ENCODE results near the gene RIC8B.

RIC8B gene

DNA sequence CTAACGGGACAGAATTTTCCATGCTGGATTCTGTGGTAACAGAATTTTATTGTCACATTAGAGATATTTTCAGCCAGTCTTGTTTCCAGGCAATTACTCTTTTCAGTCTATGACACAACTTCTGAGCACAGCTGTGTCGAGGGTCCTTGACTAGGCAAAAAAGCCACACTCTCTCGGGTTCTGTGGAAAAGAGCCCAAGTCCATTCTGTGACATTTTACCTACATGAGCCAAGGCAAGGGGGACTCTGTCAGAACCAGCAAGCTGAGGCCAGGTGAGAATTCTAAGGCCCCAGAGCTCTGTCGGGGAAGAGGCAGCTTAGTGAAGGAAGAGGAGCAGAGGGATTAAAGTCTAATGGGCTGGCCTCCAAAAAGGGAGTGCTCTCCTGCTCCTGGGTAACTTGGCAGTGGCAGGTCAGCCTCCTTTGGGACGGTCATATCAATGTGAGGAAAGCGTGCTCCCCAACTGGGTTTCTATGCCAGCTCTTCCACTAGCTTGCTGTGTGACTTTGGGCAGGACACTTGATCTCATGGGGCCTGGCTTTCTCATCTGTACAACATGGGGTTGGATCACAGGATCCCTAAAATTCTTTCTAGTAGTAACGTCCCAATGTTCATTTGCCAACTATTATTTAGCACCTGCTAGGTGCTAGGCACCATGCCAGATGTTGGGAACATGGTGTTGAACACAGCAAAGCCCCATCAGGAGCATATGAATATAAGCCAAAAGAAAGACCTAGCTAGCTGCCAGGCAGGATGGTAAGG, 16.0 kb upstream of the RIC8B start:
- DNase-seq: no peak

DNA sequence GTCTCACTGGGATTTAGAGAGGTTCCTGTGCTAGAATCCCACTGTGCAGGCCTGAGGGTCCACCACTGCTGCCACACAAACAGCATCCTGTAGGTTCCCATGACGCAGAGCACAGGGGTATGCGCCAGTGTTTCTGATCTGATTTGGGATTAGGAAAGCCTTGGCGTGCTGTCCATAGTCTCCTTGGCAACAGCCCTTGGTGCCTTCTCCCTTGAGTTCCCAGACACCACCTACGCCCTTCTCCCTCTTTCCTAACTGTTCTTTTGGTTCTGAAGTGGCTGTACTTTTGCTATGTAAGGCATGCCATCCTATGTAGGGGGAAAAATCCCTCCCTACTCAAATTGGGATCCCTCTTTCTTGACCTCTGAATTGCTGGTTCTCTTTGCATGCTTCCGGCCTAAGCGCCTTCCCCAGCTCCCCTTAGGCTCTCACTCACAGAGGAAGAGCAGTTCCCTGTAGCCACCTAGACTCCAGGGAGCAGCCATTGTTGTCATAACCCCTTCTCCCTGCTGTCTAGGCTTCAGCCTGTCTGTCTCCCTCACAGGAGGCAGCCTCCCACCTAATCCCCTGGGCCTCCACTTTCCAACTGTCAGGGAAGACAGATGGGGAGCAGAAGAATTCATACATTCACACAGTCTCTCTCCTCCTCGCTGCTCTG, 14.8 kb upstream of the RIC8B start:
- DNase-seq: no peak

DNA sequence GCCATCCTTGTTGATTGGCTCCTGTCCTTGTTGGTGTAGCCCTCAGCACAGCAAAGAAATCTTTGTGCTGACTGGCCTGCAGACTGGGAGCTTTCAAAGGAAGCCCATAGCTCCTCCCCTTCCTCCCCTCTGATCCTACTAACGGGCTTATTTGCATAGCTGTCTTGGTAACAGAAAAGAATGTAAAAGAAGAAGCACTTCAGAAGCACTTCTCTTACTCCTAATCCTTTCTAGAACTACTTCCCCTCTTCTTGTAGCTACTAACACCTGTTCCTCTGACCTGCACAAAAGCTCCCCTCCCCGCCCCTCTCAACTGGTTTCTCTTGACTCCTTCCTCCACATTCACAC, 14.3 kb upstream of the RIC8B start:
- peak in 1 of 4 experiments; percentile 5 for DNase-seq

DNA sequence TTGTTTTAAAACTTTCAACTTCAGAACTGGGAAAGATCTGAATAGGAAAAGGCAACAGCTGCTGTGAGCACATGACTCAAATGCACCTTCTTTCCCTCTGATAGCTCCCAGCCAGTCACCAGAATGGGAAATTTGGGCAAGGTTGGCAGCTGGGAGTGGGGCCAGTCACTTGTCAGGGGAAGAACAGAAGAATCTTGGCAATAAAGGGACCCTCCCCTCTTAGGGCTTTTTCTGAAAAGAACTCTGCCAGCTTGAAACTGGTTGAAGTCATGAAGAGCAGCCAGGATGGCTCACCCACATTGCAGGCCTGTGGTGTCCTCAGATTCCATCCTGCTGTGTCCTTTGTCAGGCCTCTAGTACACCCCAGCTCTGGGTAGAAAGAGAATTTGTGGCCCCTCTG, 10.3 kb upstream of the RIC8B start:
- DNase-seq: no peak

DNA sequence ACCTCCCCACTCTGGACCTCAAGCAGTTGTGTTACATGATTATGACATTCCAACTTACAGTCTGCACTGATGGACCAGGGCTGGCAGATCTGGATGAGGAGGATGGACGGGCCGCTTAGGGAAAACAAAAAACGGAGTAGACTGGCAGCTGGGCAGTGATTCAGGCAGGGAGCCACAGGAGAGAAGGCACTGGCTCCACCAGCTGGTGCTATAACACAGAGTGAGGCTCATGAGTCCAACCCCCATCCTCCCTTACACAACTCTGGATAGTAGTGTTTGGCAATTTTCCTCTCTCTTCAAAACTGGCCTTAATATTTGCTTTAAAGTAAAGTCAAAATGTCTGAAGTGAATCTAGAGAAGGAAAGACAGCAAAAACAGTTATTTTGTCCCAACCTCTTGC, 9.7 kb upstream of the RIC8B start:
- no peak for DNase-seq

DNA sequence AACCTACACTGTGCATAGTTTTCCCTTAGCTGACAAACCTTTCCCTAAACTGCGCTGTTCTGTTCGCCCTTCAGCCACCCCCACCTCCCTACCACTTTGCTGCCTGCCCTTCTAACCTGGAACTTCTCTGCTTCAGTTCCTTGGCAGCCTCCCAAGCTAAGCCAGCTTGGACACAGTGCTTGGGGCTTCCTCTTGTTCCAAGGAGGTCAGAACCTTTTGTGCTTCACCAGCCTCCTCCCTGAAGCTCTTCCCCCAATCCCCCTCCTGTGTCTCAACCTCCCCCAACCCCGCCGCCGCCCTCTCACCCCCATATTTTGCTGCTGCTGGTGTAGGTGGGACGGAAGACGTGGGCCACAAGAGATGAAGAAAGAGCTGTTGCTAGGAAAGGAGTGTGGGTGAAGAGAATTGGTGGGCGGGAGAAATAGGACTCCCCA, 8.1 kb upstream of the RIC8B start:
- no peak for DNase-seq

DNA sequence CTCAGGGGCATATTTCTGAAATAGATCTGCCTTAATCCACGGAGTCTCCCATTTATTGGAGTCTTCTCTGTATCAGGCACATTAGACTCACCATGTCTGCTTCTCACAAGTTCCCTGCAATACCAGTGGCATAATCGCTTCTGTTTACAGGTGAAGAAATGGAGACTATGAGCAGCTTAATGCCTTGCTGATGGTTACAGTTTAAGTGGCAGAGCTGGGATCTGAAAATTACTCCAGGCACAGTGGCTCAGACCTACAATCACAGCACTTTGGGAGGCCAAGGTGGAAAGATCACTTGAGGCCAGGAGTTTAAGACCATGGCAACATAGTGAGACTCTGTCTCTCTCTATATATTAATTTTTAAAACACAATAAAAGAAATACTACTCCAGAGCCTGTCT, 7.3 kb upstream of the RIC8B start:
- DNase-seq: no peak

DNA sequence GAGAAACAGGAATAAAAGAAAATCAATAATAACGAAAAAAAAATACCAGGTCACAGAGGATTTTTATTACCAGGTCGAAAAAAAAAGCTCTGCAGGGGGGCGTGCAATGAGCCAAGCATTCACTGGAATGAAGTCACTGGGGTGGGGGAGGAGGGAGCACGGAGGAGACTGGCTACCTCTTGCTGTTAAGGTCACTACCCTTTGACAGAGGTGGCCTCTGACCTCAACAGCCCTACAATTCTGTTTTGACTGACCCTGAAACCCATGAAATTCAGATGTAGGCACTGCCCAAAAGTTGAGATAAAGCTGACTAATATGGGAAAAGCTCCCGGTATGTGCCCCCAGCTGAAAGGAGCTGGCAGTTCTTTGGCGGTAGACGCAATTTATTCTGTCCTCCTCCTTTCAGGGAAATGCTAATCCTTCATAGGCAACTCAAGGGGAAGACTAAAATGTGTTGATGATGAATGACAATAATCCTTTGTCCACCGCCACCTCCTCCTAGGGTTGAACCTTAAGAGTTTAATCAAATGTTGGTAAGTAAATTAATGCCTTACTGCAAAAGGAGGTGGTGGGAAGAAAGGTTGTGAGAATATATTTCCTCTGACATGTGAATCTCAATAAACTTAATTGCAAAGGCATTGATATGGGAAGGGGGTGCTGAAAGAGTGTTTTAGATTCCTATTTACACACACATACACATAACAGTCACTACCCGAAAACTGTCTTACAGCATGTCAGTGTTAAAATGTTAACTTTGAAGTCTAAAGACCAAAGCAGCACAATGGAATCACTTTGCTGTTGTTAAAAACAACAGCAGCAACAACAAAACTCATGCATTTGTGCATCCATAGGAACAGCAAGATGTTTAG, 6.3 kb upstream of the RIC8B start:
- DNase-seq: no peak

DNA sequence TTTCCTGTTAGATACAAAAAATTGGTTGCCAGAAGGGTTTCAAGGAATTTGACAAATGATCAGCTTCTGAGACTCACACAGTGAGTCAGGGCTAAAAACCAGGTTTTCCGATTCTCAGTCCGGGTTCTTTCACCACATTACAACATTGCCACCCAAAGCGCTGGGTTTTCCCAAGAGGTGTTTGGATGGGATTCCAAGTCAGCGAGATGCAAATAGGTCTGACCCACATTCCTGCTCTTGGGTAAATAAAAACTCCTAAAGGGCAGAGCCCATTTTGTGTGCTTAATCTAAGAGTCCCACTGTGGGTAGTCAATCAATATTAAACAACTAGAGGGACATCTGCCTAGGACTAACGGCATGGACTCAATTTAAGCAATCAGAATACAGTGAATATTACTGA, 5.4 kb upstream of the RIC8B start:
- DNase-seq: no peak

DNA sequence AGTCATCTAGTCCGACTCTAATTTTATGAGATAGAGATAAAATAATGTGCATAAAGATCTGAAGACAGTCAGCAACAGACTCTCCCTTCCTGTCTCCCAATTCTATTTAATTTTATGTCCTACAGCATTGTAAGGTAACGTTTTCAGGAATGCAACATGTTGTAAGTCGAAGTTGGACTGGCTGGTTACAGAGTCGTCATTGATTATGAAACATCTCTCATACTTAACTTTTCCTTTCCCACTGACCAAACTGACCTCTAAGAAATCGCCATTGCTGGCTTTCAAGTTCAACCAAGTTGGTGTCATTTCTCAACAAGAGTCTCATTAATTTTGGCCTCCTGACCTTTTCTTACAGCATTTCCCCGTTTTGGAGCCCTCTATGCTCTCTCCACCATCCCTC, 4.9 kb upstream of the RIC8B start:
- DNase-seq: no peak

DNA sequence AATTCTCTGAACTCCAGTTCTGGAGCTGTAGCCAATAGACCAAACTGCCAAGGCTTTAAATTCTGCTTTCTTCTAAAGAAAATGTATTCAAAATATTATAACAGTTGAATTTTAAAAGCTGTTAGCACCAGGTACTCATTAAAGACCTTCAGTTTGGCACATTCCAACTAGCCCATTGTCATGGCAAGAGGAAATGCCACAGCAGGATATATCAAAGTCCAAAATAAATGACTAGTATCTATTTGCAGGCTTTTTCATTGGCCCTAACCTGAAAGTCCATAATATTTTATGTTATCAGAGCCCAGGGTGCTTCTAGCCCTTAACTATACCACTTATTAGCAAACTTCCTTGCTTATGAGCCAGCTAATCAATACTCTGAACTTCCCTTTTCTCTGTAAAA, 3.1 kb upstream of the RIC8B start:
- DNase-seq: no peak

DNA sequence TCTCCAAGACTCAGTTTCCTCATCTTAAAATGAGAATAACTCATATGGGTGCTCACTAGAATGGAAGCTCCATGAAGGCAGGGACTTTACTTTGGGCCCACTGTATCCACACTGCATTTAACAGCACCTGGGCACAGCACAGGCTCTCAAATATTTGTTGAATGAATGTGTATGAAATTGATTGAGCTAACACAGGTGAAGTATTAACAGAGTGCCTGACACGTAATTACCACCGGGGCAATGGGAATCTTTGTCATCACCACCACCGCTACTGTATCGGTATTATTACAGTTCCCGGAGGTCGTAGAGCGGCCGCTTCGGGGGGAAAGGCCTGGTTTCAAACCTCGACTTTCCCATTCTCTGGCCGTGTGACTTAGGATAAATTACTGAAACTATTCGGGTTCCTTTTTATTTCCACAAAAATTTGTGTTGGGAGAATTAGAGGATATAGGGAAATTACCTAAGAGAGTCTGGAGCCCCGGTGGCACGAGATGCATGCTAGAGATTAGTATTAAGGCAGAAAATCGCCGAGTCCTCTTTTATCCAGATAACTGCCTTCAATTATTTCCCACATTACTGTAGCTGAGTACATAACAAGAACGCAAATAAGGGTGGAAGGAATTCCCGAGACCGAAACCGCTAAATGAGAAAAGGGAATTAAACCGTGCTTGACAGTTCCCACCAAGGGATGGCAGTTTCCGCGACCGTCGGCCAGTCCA, 1.0 kb upstream of the RIC8B start:
- DNase-seq: no peak

DNA sequence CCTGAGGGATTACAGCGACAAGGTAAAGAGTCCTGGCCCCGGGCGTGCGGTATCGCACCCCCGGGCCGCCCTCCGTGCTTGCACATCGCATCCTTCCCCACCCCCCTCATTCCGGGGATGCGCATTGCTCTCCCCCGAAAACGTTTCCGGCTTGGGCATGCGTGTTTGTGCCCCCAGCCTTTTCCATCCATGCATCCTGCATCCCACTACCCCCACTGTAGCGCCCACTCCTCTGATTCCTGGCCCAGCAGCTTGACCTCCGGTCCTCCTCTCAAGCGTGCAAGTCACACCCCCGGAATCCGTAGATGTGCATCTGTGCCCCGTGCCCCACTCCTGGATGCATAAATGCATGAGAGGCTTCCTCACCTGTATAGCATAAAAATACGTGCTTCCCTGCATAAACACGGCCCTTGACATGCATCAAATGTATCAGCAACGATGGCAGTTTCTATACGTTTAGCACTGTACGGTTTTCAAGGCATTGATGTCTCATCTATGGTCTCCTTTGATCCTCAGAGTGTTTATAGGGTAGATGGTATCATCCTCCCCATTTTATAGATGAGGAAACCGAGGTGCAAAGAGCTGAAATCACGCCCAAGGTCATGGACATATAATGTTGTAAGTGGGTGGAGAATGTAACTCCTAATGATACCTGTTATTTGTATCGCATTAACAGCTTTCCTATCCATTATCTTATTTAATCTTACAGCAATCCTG, 484 bp downstream of the RIC8B start:
- DNase-seq: no peak

DNA sequence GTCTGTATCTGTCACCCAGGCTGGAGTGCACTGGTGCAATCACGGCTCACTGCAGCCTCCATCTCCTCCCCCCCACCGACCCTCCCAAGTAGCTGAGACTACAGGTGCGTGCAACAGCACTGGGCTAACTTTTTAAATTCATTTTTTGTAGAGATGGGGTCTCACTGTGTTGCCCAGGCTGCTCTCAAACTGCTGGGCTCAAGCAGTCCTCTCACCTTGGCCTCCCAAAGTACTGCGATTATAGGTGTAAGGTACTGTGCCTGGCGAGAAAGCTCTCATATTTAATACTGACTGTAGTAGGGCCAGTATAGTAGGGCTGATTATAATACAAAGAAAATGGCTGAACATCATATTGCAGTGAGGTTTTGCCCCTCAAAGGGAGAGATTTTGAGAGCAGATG, 2.4 kb downstream of the RIC8B start:
- no peak for DNase-seq

DNA sequence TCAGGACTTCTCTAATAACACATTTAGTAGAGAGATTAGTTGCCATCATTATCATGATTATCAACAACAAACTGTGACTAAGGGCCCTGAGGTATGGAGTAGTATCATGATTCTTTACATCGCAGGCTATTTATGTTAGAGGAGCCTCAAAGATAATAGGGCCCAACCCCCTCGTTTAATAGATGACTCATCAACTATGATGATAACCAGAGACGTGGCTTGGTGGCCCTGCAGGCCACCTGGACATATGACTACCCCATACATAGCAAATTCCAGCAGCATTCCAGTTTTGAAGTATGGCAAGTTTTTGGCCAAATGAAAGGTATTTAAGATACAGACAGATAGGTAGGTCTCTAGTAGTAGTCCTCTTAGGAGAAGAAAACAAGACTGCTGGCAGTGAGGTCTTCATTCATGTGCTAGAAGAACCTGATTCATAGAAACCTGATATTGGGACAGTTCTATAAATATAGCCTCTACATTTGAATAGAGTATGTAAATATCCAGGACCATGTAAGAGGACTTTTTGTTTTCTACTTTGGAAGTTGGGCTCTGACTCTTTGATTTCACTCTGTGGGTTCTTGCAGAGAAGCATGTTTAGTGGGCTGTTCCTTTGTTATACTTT, 5.6 kb downstream of the RIC8B start:
- DNase-seq: no peak

DNA sequence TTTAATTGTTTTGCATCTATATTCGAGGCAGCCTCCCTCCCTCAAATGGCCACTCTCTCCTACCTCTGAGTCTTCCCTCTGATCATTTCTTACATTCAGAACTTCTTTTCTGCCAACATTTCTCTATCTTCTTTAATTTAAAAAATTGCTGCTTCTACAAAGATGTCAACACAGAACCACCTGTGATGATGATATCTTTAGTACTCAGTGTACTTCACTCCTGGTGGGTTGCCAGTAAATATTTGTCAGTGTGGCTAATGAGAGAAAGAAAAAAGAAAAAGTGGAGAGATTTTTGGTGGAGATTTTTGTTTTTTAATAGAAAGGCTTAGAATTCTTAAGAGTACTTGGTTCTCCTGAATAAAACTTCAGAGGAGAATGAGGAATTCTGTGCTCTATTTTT, 8.1 kb downstream of the RIC8B start:
- no peak for DNase-seq

DNA sequence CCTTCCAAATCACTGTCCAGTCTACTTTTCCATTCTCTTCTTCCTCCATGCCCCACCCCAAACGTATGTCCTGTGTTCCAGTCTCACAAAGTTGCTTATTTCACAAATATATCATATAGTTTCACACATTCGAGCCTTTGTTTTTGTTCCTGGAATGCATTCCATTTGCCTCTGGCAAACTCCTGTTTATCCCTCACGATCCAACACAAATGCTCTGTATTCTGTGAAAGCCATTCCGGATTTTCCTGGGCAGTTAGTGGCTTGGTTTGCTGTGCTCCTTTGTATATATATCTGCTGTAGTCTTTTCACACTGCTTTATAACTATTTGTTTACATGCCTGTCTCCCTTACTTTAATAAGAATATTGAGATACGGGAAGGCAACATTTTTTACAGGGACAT, 9.0 kb downstream of the RIC8B start:
- no peak for DNase-seq

DNA sequence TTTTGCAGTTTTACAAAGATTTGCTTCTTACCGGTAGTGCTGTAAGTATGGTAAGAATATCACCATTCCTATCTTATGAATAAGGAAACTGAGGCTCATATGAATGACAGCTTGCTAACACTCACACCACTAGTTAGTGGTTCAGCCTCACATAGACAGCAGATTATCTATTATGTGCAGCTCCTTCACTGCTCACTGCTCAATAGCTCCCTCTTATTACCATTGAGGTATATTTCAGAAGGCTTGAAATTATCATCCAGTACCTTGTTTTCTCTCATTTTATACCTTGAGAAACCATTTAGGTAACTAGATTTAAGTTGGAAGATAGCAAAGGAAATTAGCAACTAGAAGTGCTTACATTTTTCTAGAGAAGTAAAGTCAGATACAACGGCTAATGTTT, 15.5 kb downstream of the RIC8B start:
- DNase-seq: no peak

DNA sequence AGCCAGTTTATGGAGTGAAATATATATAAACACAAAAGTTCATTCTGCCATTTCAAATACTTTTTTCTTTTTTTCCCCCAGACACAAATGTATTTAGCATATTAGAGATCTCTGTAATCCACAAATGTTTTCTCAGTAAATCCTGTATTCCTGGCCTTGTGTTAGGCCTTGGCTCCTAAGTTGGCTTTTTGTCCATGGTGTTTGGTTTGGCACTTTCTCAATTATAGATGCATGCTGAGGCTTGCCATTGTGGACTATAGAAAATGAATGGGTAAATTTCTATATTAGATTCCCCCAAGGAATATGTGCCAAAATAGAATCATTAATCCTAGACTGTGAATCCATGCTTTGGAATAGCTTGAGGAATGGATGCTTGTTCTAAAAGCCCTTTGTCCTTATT, 17.0 kb downstream of the RIC8B start:
- no peak for DNase-seq

DNA sequence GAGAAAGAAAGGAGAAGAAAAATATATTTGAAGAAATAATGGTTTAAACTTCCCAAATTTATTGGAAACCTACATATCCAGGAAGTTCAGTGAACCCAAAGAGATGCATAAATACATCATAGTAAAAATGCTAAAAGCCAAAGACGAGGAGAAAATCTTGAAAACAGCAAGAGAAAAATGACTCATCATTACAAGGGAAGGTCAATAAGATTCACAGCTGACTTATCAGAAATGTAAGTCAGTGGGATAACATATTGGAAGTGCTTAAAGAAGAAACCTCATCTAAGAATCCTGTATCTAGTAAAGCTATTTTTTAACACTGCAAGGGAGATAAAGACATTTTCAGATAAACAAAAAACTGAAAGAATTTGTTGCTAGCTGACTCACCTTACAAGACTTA, 19.9 kb downstream of the RIC8B start:
- DNase-seq: no peak

DNA sequence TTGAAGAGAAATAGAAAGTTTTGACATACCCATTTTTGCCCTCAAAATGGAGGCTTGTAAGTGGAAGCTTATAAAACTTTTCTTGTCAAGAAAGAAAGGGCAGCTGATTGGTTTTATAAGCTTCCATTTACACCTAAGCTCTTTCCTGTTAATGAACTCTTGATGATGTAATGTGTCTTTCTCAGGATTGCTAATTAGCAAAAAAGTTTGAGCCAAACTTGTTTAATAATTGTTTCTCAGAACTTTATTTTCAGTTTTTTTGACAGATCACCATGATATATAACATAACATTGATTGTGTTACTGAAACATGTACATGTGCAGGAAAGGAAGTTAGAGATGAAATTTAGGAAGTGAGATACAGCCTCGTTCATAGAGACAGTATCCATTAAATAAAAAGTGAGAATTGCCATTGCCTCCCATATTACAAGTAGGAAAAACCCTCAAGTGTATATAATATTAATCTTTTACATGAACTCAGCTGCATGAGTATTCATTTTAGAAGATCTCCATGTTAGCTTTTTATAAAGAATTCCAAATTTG, 26.8 kb downstream of the RIC8B start:
- no peak for DNase-seq

Measured in activated CD4-positive, CD25-positive, alpha-beta regulatory T cell (primary cell).